GM12873 (cell line): ENCODE data around the gene RHBDL1.

Source experiments
- TF ChIP-seq, protein P1 (sequence below): IDR thresholded peaks from 2 replicates; pipeline ENCODE4 v1.5.1; 2012; ENCODE audit warnings: low read depth, mild to moderate bottlenecking, moderate library complexity, low read length, control low read depth; ENCODE audit not compliant: insufficient read depth; ENCODE audit errors: missing control alignments

Gene RHBDL1

DNA sequence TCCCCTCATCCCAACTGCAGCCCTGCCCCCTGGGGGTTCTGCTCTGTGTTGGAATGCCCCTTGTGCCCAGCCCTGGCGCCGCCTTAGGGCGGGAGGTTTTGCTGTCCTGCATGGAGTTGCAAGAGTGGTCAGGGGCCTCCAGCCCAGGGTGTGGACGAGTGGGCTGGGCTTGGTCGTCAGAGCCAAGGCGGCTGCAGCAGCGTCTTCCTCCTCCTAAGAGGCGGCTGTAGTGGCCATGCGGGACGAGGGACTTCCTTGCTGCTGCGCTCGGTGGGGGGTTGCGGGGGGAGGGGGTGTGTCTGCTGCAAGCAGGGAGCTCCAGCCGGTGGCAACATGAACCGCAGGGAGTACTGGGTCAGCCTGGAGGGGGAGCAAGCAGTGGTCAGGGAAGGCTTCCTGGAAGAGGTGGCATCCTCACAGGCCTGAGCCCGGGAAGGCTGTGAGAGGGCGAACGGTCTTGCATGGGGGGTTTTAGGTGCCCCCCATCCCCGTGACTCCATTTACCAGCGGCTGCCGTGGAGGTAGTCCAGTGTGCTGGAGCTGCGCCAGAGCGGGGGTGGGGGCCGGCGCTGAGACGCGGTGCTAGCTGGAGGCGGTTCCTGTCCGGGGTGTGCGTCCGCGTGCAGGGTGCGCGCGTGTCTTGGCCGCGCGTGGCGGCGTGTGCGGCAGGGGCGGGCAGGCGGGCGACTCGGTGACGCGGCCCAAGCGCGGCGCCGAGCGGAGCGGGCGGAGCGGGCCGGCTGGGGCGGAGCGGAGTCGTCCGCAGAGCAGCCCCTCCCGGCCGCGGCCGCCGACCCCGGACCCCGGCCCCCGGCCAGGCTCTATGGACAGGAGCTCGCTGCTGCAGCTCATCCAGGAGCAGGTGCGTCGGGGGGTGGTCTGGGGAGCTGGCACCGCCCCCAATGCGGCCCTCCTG, at the start of gene RHBDL1:
RHBDL1 (plus strand) TSS at position 704 of the 916 bp plus-strand sequence; CDS start at position 824, 120 bp downstream.
- TF ChIP-seq, protein P1, sequence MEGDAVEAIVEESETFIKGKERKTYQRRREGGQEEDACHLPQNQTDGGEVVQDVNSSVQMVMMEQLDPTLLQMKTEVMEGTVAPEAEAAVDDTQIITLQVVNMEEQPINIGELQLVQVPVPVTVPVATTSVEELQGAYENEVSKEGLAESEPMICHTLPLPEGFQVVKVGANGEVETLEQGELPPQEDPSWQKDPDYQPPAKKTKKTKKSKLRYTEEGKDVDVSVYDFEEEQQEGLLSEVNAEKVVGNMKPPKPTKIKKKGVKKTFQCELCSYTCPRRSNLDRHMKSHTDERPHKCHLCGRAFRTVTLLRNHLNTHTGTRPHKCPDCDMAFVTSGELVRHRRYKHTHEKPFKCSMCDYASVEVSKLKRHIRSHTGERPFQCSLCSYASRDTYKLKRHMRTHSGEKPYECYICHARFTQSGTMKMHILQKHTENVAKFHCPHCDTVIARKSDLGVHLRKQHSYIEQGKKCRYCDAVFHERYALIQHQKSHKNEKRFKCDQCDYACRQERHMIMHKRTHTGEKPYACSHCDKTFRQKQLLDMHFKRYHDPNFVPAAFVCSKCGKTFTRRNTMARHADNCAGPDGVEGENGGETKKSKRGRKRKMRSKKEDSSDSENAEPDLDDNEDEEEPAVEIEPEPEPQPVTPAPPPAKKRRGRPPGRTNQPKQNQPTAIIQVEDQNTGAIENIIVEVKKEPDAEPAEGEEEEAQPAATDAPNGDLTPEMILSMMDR = no peak

DNA sequence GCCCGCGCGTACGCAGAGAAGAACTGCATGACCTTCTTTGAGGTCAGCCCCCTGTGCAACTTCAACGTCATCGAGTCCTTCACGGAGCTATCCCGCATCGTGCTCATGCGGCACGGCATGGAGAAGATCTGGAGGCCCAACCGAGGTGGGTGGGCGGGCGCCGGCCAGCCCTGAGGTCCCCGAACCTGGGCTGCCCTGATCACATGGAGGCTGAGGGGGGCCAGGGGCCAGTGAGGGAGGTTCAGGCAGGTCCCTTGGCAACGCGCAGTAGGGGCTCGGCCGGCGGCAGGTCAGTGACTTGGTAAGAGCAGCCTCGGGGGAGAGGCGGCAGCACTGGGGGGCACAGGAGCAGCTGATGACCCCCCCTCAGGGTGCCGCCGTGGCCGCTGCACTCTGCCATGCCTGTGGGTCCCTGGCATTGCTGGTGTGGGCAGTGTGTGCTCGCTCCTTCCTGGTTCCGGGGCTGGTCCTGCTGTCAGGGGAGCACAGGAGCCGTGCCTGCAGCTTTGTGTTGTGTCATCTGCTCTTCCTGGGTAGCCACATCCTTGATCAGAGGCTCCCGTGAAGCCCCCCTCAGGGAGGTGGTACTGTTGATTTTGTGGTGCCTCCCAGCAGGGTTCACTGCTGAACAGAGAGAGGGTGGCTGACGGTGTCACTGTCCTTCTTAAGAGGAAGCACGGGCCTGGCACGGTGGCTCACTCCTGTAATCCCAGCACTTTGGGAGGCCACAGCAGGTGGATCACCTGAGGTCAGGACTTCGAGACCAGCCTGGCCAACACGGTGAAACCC, 49.3 kb upstream of the RHBDL1 start:
- TF ChIP-seq, protein P1 = no peak

DNA sequence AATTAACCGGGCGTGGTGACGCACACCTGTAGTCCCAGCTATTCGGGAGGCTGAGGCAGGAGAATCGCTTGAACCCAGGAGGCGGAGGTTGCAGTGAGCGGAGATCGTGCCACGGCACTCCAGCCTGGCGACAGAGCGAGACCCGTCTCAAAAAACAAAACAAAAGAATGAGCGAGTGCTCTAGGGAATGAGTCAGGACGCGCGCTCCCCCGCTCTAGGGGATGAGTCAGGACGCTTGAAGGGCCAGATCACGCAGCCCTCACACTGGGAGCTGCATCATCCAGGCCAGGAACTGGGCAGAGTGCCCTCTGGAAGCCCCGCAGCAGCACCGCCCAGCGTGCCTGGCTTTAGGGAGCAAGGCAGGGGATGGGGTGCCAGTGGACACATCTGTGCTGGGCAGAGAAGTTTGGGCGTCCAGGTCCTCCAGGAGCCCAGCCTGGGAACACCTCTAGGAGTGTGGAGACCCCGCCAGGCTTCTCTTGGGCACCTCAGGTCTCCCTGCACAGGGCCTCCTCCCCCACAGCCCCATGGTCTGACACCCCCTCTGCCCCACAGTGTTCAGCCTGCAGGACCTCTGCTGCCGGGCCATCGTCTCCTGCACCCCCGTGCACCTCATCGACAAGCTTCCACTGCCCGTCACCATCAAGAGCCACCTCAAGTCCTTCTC, 48.6 kb upstream of the RHBDL1 start:
- TF ChIP-seq, protein P1 = no peak

DNA sequence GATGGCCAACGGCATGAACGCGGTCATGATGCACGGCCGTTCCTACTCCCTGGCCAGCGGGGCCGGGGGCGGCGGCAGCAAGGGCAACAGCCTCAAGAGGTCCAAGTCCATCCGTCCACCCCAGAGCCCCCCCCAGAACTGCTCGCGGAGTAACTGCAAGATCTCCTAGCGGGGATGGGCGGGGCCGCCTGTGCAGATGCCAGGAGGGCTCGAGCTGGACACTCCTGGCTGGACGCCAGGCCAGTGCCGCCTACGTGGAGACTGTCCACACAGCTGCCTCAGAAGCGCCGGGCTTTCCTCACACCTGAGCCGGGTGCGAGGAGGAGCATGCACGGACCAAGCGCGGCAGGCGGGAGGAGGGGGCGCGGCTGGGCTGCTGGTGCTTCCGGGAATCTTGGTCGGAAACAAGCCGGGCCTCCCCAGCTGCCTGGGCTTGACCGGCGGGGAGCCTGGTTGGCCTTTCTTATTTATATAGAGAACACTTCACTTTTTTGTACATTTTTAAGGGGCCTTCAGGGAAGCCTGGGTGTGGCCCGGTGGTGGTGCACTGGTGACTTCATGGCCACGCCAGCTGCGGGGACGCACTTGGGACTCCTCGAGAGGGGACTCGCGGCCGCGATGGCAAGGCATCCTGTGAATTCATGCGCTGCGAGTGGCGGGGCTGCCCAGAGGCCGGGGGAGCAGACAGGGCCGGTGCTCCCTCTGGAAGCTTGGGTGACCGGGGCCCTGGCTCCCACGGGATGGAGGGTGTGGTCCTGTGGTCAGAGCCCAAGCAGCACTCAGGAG, 47.8 kb upstream of the RHBDL1 start:
- TF ChIP-seq, protein P1 = no peak

DNA sequence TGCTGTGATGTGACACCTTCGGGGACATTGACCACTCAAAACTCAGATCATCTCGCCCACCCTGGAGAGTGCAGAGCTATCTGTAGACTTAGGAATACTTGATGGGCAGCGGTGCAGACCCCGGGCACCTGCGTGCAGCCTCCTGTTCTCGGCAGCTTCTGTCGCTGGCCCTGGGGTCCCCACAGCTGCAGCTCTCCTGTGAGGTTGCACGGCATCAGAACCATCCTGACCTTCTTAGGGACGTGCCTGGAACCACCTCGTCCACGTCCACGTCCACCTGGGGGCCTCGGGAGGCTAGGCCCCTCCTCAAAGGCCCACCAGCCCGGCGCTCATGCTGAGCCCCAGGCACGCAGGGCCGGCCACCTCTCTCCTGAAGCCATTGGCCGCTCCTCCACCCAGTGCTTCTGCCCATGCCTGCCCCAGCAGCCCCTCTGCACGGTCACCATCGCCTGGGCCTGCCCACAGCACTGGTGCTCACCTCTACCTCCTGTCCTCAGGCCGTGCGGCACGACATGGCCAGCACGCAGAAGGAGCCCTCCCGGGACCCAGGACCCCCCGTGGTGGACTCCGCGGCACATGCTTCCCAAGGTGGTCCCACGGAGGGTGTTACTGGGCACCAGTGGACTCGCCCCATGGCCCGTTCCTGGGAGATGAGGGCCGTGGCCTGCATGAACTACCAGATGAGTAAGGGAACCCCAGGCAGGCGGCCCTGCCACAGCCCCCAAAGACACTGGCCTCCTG, 47.0 kb upstream of the RHBDL1 start:
- TF ChIP-seq, protein P1 = no peak

DNA sequence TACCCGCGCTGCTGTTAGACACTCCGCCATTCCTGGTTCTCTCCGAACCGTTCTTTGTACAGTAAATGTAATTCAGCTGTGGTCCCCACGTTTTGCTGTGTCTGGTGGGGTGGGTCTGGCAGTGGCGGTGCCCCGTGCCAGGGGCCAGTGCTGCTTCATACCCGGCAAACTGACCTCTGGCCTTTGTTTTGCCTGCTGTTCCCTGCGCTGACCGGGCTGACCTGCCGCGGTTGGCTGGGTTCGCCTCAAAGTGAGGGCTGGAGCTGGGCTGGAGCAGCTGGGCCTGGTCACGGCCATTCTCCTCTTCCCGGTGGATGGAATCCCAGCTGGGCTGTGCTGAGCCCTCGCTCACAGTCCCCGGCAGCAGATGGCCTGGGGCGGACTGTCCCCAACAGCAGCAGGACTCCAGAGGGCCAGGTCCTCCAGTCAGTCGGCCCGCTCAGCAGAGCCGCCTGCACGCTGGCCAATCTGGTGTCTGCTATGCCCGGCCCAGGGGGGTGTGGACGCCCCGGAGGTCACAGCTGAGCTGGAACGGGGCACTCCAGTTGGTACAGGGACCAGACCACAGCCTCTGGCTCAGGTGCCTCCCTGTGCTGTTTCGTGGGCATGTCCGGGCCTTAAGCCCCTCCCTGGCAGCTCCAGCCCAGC, 46.2 kb upstream of the RHBDL1 start:
- TF ChIP-seq, protein P1 = no peak
